ENCODE data around the gene ZNF283.

GRCh38 chr19:43798026-43798545 is 29.0 kb upstream of the ZNF283 start:
- no peak for TF ChIP-seq CTCF (IDR thresholded peaks at IDR 0.05; ENCODE audit: low read length)
- no peak for TF ChIP-seq EZH2 (IDR thresholded peaks at IDR 0.05; ENCODE audit: borderline replicate concordance, low read length)
